Keratinocyte (primary cell): Measurements from ENCODE around the gene CCT7.

Source experiments
- EZH2 ChIP-seq: IDR thresholded peaks from one replicate; pipeline ENCODE4 v1.6.1; 2012; ENCODE audit warnings: inconsistent platforms, mild to moderate bottlenecking, low read length, moderate library complexity
- TF ChIP-seq, protein P1 (sequence below), 3 experiments: IDR thresholded peaks in 1 of 3; conservative IDR thresholded peaks in 1 of 3; optimal IDR thresholded peaks in 1 of 3; 2 replicates in 2 of 3; 3 replicates in 1 of 3; pipeline versions ENCODE3 to v1.5.1; 2011; ENCODE audit warnings: low read length in 3 of 3, mild to moderate bottlenecking in 3 of 3, moderate library complexity in 2 of 3, control low read depth in 1 of 3, inconsistent platforms in 1 of 3; ENCODE audit not compliant: insufficient read depth in 2 of 3; ENCODE audit errors: extremely low read depth in 1 of 3

DNA sequence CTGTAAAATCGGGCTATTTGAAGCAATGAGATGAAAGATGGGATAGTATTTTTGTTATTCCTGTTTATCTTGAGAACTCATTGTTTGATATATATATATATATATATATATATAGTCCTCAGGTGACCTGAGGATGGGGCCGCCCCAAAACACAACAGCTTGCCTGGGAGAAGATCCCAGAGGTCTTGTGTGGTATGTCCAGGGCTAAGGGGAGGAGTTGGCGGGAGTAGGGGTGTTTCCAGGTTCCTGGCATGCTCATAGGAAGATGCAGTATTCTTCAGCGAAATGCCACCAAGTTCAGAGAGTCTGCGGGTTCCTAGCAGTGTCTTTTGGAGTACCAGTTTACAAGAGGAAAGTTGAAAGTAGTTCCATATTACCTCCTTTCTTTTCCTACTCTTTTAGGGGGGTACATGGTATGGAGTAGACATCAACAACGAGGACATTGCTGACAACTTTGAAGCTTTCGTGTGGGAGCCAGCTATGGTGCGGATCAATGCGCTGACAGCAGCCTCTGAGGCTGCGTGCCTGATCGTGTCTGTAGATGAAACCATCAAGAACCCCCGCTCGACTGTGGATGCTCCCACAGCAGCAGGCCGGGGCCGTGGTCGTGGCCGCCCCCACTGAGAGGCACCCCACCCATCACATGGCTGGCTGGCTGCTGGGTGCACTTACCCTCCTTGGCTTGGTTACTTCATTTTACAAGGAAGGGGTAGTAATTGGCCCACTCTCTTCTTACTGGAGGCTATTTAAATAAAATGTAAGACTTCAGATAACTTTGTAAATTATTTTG lies 18.3 kb downstream of the CCT7 start:
- TF ChIP-seq, protein P1, sequence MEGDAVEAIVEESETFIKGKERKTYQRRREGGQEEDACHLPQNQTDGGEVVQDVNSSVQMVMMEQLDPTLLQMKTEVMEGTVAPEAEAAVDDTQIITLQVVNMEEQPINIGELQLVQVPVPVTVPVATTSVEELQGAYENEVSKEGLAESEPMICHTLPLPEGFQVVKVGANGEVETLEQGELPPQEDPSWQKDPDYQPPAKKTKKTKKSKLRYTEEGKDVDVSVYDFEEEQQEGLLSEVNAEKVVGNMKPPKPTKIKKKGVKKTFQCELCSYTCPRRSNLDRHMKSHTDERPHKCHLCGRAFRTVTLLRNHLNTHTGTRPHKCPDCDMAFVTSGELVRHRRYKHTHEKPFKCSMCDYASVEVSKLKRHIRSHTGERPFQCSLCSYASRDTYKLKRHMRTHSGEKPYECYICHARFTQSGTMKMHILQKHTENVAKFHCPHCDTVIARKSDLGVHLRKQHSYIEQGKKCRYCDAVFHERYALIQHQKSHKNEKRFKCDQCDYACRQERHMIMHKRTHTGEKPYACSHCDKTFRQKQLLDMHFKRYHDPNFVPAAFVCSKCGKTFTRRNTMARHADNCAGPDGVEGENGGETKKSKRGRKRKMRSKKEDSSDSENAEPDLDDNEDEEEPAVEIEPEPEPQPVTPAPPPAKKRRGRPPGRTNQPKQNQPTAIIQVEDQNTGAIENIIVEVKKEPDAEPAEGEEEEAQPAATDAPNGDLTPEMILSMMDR (optimal IDR thresholded peaks at IDR 0.05 in 1 of 3, IDR thresholded peaks at IDR 0.05 in 1 of 3, conservative IDR thresholded peaks at IDR 0.05 in 1 of 3; ENCODE audit: extremely low read depth in 1 of 3, insufficient read depth in 2 of 3, low read length in 3 of 3): no peak
- TF ChIP-seq EZH2: no peak
